Right lobe of liver (tissue), 4 donors: Measurements from ENCODE around the gene NOP10.

Source experiments
- CTCF ChIP-seq, 4 donors: fragments of 200-600 bp in 3 of 4; fragments of 450-650 bp in 1 of 4; IDR thresholded peaks; one replicate each; pipeline versions ENCODE4 v1.5.1 to v1.8.0; 2016 to 2022; ENCODE audit warnings: antibody characterized with exemption in 4 of 4, mild to moderate bottlenecking in 2 of 4
- POLR2A ChIP-seq: fragments of 450-650 bp; IDR thresholded peaks from one replicate; pipeline ENCODE4 v1.6.1; 2017; ENCODE audit warnings: antibody characterized with exemption, mild to moderate bottlenecking
- donor health status: DM: no; HTN: no; CAD: no.
- donor health status: DM: no; HTN: no; CAD: no.
- donor health status: DM: no; HTN: yes; CAD: no.

- no peak for TF ChIP-seq CTCF (IDR thresholded peaks at IDR 0.05)
- no peak for TF ChIP-seq POLR2A
These were observed 18.3 kb upstream of the NOP10 start for GRCh38 chr15:34361278-34361677.
